ENCODE results near the gene MAFB. TPM values are rescaled to one million over a fixed set of nuclear protein-coding genes. Genes with fewer than 3 reads are reported as not detected.

Gene MAFB
- total RNA-seq, 2 experiments from 2014 or later: not detected

DNA sequence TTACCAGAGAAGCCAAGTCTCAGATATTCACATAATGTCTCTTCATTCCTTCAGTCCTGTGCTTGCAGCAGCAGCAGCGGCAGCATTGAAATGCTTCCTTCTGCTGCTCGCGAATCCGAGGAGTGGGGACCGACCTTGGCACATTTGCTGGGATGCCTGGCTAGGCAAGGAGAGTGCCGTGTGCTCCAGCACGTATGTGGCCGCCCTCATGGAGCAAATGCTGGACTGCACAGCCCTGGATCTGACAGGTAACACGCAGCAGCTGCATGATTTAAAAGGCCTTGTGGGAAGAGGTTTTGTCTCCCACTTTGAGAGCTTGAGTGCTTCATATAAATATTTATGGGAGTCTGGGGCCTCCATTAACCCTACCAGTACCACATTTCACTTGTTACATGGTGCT, 9.9 kb downstream of the MAFB start:
- no peaks in the 10 kb centered on the region for H3K9me3 Mint-ChIP-seq
- intact Hi-C loops (cut with micrococcal nuclease): no loop called here
- H3K27me3 Mint-ChIP-seq: peaks cover 43% of the 10 kb centered on the region
- no peaks in the 10 kb centered on the region for H3K36me3 Mint-ChIP-seq (ENCODE audit: low read depth)
- TF ChIP-seq, protein P1, sequence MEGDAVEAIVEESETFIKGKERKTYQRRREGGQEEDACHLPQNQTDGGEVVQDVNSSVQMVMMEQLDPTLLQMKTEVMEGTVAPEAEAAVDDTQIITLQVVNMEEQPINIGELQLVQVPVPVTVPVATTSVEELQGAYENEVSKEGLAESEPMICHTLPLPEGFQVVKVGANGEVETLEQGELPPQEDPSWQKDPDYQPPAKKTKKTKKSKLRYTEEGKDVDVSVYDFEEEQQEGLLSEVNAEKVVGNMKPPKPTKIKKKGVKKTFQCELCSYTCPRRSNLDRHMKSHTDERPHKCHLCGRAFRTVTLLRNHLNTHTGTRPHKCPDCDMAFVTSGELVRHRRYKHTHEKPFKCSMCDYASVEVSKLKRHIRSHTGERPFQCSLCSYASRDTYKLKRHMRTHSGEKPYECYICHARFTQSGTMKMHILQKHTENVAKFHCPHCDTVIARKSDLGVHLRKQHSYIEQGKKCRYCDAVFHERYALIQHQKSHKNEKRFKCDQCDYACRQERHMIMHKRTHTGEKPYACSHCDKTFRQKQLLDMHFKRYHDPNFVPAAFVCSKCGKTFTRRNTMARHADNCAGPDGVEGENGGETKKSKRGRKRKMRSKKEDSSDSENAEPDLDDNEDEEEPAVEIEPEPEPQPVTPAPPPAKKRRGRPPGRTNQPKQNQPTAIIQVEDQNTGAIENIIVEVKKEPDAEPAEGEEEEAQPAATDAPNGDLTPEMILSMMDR (IDR thresholded peaks at IDR 0.05): no peak
- H3K4me1 Mint-ChIP-seq (ENCODE audit: low read depth): no peaks in the 10 kb centered on the region
- H3K27ac Mint-ChIP-seq: no peak overlapping the region
- ChIA-PET CTCF (interaction anchor here (3.3 kb wide), 1 partner anchor 11 kb away, joined by 13 read pairs; the partner anchor contains the start of gene MAFB), POLR2A (no interaction called here)
- ATAC-seq (no peak), DNase-seq (no peak)
- H3K4me3 Mint-ChIP-seq: no peak overlapping the region

DNA sequence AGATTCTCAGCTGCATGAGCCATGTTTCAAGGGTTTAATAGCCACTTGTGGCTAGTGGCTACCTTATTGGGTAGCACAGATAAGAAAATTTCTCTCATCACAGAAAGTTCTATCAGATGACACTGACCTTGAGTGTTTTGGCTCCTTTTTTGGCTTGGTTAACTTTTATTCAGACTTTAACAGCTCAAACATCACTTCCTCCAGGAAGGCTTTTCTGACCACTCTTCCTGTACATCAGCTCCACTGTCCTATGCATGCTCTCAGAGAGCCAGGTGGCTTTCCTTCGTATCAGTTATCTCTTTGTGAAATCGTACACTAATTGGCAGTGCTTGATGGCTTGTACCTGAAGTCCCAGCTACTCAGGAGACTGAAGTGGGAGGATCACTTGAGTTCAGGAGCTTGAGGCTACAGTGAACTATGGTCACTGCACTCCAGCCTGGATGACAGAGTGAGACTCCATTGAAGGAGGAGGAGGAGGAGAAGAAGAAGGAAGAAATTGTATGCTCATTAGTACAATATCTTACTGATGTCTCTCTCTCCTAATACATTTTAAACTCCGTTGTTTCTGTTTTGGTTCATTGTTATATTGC, 10.7 kb downstream of the MAFB start:
- intact Hi-C loops (cut with micrococcal nuclease): no loop called here
- Mint-ChIP-seq H3K36me3 (ENCODE audit: low read depth) (no peaks in the 10 kb centered on the region), H3K27me3 (peaks cover 41% of the 10 kb centered on the region), H3K9me3 (no peaks in the 10 kb centered on the region), H3K27ac (no peak overlapping the region), H3K4me3 (no peak overlapping the region), H3K4me1 (ENCODE audit: low read depth) (no peaks in the 10 kb centered on the region)
- no peak for DNase-seq
- ChIA-PET CTCF (interaction anchor here (3.3 kb wide), 1 partner anchor 11 kb away, joined by 13 read pairs; the partner anchor contains the start of gene MAFB), POLR2A (interaction anchor here (0.6 to 0.9 kb wide), 2 partner anchors 112 to 180 kb away, joined by 3 read pairs; no protein-coding TSS in a partner anchor)
- ATAC-seq: no peak
- TF ChIP-seq, protein P1 (IDR thresholded peaks at IDR 0.05): no peak

DNA sequence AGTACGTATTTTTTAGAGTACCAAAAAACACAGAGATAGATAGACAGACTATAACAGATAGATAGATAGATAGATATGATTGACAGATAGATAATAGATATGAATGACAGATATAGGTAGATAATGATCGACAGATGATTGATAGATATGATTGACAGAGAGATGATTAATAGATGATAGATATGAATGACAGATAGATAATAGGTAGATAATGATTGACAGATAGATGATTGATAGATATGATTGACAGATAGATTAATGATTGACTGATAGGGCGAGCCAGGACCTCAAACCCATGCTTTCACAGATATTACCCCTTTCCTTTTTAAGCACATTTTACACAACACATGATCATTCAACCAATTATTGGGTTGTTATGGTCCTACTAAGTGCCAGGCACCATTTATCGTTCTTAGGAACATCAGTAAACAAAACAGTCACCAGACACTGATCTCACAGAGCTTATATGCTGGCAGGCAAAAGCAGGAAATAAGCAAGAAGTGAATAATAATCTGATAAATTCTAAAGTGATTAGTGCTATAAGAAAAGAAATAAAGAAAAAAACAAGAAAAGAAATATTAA, 11.6 kb downstream of the MAFB start:
- H3K4me1 Mint-ChIP-seq (ENCODE audit: low read depth): no peaks in the 10 kb centered on the region
- peaks cover 33% of the 10 kb centered on the region for H3K27me3 Mint-ChIP-seq
- H3K4me3 Mint-ChIP-seq: no peak overlapping the region
- H3K9me3 Mint-ChIP-seq: no peaks in the 10 kb centered on the region
- H3K36me3 Mint-ChIP-seq (ENCODE audit: low read depth): no peaks in the 10 kb centered on the region
- CTCF ChIA-PET: interaction anchor here (3.3 kb wide), 1 partner anchor 12 kb away, joined by 13 read pairs; the partner anchor contains the start of gene MAFB
- ATAC-seq (no peak), DNase-seq (no peak)
- no peak overlapping the region for H3K27ac Mint-ChIP-seq
- POLR2A ChIA-PET: interaction anchor here (0.9 kb wide), 1 partner anchor 179 kb away, joined by 3 read pairs; no protein-coding TSS in a partner anchor
- TF ChIP-seq, protein P1 (IDR thresholded peaks at IDR 0.05): no peak
- intact Hi-C loops (cut with micrococcal nuclease): no loop called here

DNA sequence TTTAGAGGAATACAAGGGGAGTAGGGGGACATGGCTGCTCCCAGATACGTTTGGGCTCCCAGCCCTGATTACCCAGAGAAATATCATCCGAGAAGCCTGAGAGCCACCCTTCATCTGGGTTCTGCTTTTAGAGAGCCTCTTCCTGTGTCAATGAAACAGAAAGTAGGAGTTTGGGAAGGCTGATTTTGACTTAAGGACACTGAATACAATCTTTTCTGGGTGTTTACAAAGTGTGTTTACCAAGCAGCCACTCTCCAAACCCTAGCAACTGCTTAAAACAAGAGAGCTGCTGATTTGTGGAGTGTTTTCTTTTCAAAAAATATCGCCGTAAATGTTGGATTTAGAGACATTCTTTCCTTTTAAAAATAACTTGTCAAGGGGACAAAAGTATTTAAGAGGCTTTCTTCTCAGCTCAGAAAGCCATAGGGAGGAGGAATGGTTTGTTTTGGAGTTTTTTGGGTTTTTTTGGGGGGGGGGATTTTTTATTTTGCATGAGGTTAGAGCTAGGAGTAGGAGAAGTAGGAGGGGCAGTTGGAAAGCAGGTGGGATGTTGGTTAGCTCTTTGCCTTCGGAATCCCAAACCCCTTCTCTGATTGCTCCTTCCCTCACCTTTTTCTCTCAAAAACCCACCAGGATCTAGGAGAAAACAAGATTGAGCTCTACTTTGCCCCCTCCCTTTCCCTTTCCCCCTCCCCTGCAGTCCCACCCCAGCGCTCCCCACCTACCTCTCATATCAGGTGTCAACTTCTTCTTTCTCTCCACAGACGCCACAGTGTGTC, 12.4 kb downstream of the MAFB start:
- intact Hi-C loops (cut with micrococcal nuclease): no loop called here
- Mint-ChIP-seq H3K4me1 (ENCODE audit: low read depth) (no peaks in the 10 kb centered on the region), H3K9me3 (no peaks in the 10 kb centered on the region), H3K27ac (no peak overlapping the region), H3K27me3 (peaks cover 27% of the 10 kb centered on the region), H3K4me3 (no peak overlapping the region), H3K36me3 (ENCODE audit: low read depth) (no peaks in the 10 kb centered on the region)
- ATAC-seq (no peak), DNase-seq (no peak)
- CTCF ChIA-PET: interaction anchor here (3.3 kb wide), 1 partner anchor 13 kb away, joined by 13 read pairs; the partner anchor contains the start of gene MAFB
- POLR2A ChIA-PET: no interaction called here
- TF ChIP-seq, protein P1 (IDR thresholded peaks at IDR 0.05): no peak
